Keratinocyte (primary cell): ENCODE data around the gene IL4R. TPM values are rescaled to one million over a fixed set of nuclear protein-coding genes. Genes with fewer than 3 reads are reported as not detected.

Source experiments
- DNase-seq: peaks from one replicate; pipeline ENCODE4 v3.0.0-alpha.2; 2011; ENCODE audit warnings: low read depth, missing footprints, low spot score
- FAIRE-seq: peaks from 2 replicates; lab custom pipeline; 2011; peaks lifted over from hg19 to GRCh38; lab: Jason Lieb, UNC
- H2AFZ ChIP-seq: 2 replicates; pipeline ENCODE4 v1.6.0; 2012; ENCODE audit warnings: low read length, control low read depth, inconsistent platforms; ENCODE audit not compliant: control insufficient read depth
- H3K27ac ChIP-seq: 2 replicates; pipeline ENCODE4 v1.5.1; 2011; ENCODE audit warnings: low read length; ENCODE audit not compliant: control insufficient read depth, insufficient read depth
- H3K27me3 ChIP-seq: 3 replicates; pipeline ENCODE4 v1.6.0; 2011; ENCODE audit warnings: low read length; ENCODE audit not compliant: control insufficient read depth, insufficient read depth; ENCODE audit errors: extremely low read depth
- H3K36me3 ChIP-seq, 2 experiments: 2 replicates in 1 of 2; 3 replicates in 1 of 2; pipeline ENCODE4 v1.5.1; 2011; ENCODE audit warnings: low read length in 2 of 2, mild to moderate bottlenecking in 1 of 2; ENCODE audit not compliant: control insufficient read depth in 2 of 2, insufficient read depth in 2 of 2; ENCODE audit errors: extremely low read depth in 1 of 2
- H3K4me1 ChIP-seq: 3 replicates; pipeline ENCODE4 v1.5.1; 2011; ENCODE audit warnings: low read length; ENCODE audit not compliant: control insufficient read depth, insufficient read depth; ENCODE audit errors: extremely low read depth
- H3K4me2 ChIP-seq: 3 replicates; pipeline ENCODE4 v1.6.0; 2011; ENCODE audit warnings: low read depth, low read length; ENCODE audit not compliant: control insufficient read depth, insufficient read depth; ENCODE audit errors: extremely low read depth
- H3K4me3 ChIP-seq, 3 experiments: fragments of 200-600 bp in 1 of 3; sonication (generic) in 1 of 3; 2 replicates in 2 of 3; 3 replicates in 1 of 3; pipeline ENCODE4 v1.5.1; 2011 to 2016; ENCODE audit warnings: low read length in 3 of 3, mild to moderate bottlenecking in 3 of 3, control low read depth in 2 of 3, inconsistent platforms in 1 of 3, low read depth in 1 of 3, mixed read lengths in 1 of 3, mixed run types in 1 of 3, moderate library complexity in 1 of 3; ENCODE audit not compliant: control insufficient read depth in 2 of 3, insufficient read depth in 2 of 3; ENCODE audit errors: extremely low read depth in 1 of 3
- H3K79me2 ChIP-seq: 2 replicates; pipeline ENCODE4 v1.6.0; 2012; ENCODE audit warnings: low read length; ENCODE audit not compliant: control insufficient read depth, insufficient read depth
- H3K9ac ChIP-seq: 3 replicates; pipeline ENCODE4 v1.6.0; 2011; ENCODE audit warnings: low read length; ENCODE audit not compliant: control insufficient read depth, insufficient read depth; ENCODE audit errors: extremely low read depth
- H3K9me1 ChIP-seq: 3 replicates; pipeline ENCODE4 v1.6.0; 2011; ENCODE audit warnings: low read length; ENCODE audit not compliant: control insufficient read depth, insufficient read depth; ENCODE audit errors: extremely low read depth
- H3K9me3 ChIP-seq: 2 replicates; pipeline ENCODE4 v1.5.1; 2012; ENCODE audit warnings: low read depth, low read length; ENCODE audit not compliant: control insufficient read depth
- H4K20me1 ChIP-seq: 3 replicates; pipeline ENCODE4 v1.6.0; 2011; ENCODE audit warnings: low read length; ENCODE audit not compliant: control insufficient read depth, insufficient read depth; ENCODE audit errors: extremely low read depth
- EZH2 ChIP-seq: IDR thresholded peaks from one replicate; pipeline ENCODE4 v1.6.1; 2012; ENCODE audit warnings: inconsistent platforms, mild to moderate bottlenecking, low read length, moderate library complexity
- dilution Hi-C: fragments of 300-500 bp; cut with MboI; formaldehyde crosslinking; loops from one replicate; pipeline ENCODE4 v1.7.0; 2020; ENCODE audit warnings: low sequenced_read_pairs; ENCODE audit not compliant: extremely low pct_ligation_motif_present
- polyA plus RNA-seq, 5 experiments: library from polyadenylated mRNA; depleted of rRNA in 3 of 5; stranded (reverse) in 3 of 5; stranded (forward) in 1 of 5; unstranded in 1 of 5; fragments of >200 nt; gene quantifications; 1 replicate in 1 of 5; 2 replicates in 3 of 5; 3 replicates in 1 of 5; pipeline versions ENCODE4 v1.2.1 to v1.2.3, GENCODE V29; 2011 to 2012; ENCODE audit warnings: missing spikeins in 2 of 5, low read depth in 1 of 5, low replicate concordance in 1 of 5
- TF ChIP-seq, protein P1 (sequence below), 3 experiments: IDR thresholded peaks in 1 of 3; conservative IDR thresholded peaks in 1 of 3; optimal IDR thresholded peaks in 1 of 3; 2 replicates in 2 of 3; 3 replicates in 1 of 3; pipeline versions ENCODE3 to v1.5.1; 2011; ENCODE audit warnings: low read length in 3 of 3, mild to moderate bottlenecking in 3 of 3, moderate library complexity in 2 of 3, control low read depth in 1 of 3, inconsistent platforms in 1 of 3; ENCODE audit not compliant: insufficient read depth in 2 of 3; ENCODE audit errors: extremely low read depth in 1 of 3

Gene IL4R
- polyA plus RNA-seq, 1 donor (not counting 4 experiments of a cell fraction or from before 2014, with no cell fraction given) = 60.5 TPM

DNA sequence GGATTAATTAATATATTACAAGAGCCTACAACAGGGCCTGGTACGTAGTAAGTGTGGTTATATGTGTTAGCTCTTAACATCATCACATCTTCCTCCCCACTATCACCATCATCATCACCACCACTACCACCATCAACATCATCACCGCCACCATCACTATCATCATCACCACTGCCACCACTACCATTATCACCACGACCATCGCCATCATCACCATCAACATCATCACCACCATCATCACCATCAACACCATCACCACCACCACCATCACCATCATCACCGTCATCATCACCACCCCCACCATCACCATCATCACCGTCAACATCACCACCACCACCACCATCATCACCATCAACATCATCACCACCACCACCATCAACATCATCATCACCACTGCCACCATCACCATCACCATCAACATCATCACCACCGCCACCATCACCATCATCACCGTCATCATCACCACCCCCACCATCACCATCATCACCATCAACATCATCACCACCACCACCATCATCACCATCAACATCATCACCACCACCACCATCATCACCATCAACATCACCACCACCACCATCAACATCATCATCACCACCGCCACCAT lies 7.8 kb upstream of the IL4R start:
- H3K36me3 ChIP-seq = no peaks in the 10 kb centered on the region
- no peaks in the 10 kb centered on the region for H3K27me3 ChIP-seq
- no peaks in the 10 kb centered on the region for H3K9me1 ChIP-seq
- H3K79me2 ChIP-seq = no peaks in the 10 kb centered on the region
- FAIRE-seq (no peak), DNase-seq (no peak)
- H3K9me3 ChIP-seq = no peaks in the 10 kb centered on the region
- TF ChIP-seq, protein P1, sequence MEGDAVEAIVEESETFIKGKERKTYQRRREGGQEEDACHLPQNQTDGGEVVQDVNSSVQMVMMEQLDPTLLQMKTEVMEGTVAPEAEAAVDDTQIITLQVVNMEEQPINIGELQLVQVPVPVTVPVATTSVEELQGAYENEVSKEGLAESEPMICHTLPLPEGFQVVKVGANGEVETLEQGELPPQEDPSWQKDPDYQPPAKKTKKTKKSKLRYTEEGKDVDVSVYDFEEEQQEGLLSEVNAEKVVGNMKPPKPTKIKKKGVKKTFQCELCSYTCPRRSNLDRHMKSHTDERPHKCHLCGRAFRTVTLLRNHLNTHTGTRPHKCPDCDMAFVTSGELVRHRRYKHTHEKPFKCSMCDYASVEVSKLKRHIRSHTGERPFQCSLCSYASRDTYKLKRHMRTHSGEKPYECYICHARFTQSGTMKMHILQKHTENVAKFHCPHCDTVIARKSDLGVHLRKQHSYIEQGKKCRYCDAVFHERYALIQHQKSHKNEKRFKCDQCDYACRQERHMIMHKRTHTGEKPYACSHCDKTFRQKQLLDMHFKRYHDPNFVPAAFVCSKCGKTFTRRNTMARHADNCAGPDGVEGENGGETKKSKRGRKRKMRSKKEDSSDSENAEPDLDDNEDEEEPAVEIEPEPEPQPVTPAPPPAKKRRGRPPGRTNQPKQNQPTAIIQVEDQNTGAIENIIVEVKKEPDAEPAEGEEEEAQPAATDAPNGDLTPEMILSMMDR (optimal IDR thresholded peaks at IDR 0.05 in 1 of 3, IDR thresholded peaks at IDR 0.05 in 1 of 3, conservative IDR thresholded peaks at IDR 0.05 in 1 of 3; ENCODE audit: extremely low read depth in 1 of 3, insufficient read depth in 2 of 3, low read length in 3 of 3) = no peak
- no peak for TF ChIP-seq EZH2
- no peaks in the 10 kb centered on the region for H3K4me1 ChIP-seq
- H4K20me1 ChIP-seq = no peaks in the 10 kb centered on the region
- H3K4me3 ChIP-seq = no peak overlapping the region
- no peak overlapping the region for H3K27ac ChIP-seq
- dilution Hi-C loops = no loop called here
- no peak overlapping the region for H3K4me2 ChIP-seq
- no peak overlapping the region for H3K9ac ChIP-seq
- H2AFZ ChIP-seq = no peak overlapping the region

DNA sequence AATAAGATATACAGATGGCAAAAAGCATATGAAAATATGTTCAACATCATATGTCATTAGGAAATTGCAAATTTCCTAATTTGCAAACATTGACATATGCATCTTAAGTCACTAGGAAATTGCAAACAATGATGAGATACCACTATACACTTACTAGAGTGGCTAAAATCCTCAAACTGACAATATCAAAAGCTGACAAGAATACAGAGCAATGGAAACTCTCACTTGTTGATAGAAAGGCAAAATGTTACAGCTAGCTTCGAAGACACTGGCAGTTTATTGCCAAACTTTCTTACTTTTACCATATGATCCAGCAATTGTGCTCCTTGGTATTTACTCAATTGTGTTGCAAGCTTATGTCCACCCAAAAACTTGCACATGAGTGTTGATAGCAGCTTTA lies 5.0 kb upstream of the IL4R start:
- H3K9me3 ChIP-seq = no peaks in the 10 kb centered on the region

More for the DNA sequence above, 5.0 kb upstream of the IL4R start:
- Histone ChIP-seq H3K9ac (no peak overlapping the region), H3K36me3 (no peaks in the 10 kb centered on the region), H3K27me3 (no peaks in the 10 kb centered on the region), H3K9me1 (no peaks in the 10 kb centered on the region), H3K79me2 (no peaks in the 10 kb centered on the region), H3K4me1 (peaks cover 4% of the 10 kb centered on the region), H4K20me1 (no peaks in the 10 kb centered on the region), H3K4me2 (no peak overlapping the region), H3K4me3 (no peak overlapping the region), H3K27ac (no peak overlapping the region), H2AFZ (no peak overlapping the region)
- TF ChIP-seq, protein P1 (optimal IDR thresholded peaks at IDR 0.05 in 1 of 3, IDR thresholded peaks at IDR 0.05 in 1 of 3, conservative IDR thresholded peaks at IDR 0.05 in 1 of 3; ENCODE audit: extremely low read depth in 1 of 3, insufficient read depth in 2 of 3, low read length in 3 of 3) = no peak
- TF ChIP-seq EZH2 = no peak
- FAIRE-seq = no peak
- dilution Hi-C loops = no loop called here
- DNase-seq = no peak
